ENCODE measurements around the gene NANP.
"Not testable (repeated sequence)": the region's sequence is repeated elsewhere in the genome, so short reads cannot be mapped to it uniquely, and the experiment has no call there.

Gene NANP, protein sequence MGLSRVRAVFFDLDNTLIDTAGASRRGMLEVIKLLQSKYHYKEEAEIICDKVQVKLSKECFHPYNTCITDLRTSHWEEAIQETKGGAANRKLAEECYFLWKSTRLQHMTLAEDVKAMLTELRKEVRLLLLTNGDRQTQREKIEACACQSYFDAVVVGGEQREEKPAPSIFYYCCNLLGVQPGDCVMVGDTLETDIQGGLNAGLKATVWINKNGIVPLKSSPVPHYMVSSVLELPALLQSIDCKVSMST

GRCh38 chr20:25623736-25624499 lies at the start of gene NANP:
NANP (minus strand) TSS chr20:25624014; CDS start chr20:25623948, 66 bp downstream.
- DNase-seq (ENCODE audit: low spot score): peak; percentile 89

GRCh38 chr20:25672659-25673235 lies 48.9 kb upstream of the NANP start:
- no peak for DNase-seq (ENCODE audit: low spot score)

DNA sequence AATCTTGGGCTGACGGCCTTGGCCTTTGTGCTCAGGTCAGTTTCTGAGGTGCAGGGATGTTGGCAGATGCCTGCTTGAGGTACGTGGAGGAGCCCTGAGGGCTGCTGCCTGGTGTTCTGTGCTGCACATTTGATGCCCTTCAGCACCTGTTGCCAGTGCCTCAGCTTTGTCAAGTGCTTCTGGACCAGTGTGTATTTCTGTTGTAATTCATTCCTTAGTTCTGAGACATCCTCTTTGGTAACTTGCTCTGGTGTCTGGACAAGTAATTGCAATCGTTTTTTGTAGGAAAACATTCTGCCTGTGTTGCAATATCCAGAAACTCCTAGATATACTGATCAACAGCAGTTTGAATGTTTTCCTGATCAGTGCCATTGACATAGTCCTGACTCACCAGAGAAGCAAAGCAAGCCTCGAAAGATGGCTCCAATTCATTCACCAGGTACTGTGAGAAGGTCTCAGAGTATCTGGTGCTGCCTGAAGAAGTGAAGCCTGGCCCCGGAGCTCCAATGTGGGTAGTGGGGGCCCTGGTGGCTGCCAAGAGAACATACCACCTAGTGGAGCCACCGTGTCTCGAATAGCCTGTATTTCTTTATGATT lies 46.1 kb upstream of the NANP start:
- DNase-seq (ENCODE audit: low spot score): no peak

DNA sequence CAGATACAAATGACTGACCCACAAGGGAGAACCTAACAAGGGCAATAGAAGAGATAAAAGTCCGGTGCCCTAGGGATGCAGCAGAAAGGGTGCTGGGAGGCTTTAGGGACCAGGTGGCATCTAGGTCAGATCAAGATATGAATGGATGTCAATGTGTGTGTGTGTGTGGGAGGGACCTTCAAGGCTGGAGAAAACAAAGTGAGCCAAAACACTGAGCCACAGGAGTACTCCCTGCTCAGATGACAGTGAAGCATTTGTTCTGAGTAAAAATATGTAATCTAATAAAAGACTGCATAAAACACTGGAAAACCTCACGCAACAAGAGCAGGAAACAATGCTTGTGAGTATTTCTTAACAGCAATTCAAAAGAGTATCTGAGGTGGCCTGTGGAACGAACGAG lies 44.6 kb upstream of the NANP start:
- DNase-seq (ENCODE audit: low spot score): no peak

- DNase-seq (ENCODE audit: low spot score): no peak
Measured at GRCh38 chr20:25659999-25660398, 36.2 kb upstream of the NANP start.

DNA sequence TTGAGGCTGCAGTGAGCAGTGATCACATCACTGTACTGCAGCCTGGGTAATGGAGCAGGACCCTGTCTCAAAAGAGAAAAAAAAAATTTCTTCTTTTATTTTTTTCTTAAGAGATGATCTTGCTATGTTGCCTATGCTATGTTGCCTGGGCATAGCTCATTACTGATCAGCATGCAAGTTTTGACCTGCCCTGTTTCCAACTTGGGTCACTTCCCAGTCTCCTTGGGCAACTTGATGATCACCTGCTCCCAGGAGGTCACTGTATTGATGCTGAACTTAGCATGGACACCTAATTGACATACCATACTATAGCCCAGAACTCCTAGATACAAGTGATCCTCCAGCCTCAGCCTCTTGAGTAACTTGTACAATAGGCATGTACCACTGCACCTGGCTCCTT lies 30.7 kb upstream of the NANP start:
- no peak for DNase-seq (ENCODE audit: low spot score)

DNA sequence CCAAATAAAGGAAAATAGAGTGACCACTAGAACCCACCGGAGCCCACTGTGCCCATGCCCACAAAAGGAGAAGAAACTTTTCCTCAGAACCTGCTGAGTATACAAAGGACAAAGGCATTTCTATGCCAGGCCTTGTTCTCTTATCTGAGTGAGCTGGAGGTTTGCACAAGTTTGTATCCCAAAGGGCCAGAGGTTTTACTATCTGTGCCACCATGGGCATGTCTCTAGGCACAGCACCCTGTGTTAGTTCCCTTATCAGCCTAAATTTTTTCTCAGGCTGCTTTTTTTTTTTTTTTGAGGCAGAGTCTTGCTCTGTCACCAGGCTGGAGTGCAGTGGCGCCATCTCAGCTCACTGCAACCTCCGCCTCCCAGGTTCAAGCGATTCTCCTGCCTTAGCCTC lies 29.1 kb upstream of the NANP start:
- peak; percentile 66 for DNase-seq (ENCODE audit: low spot score)

GRCh38 chr20:25644814-25645213 lies 21.0 kb upstream of the NANP start:
- DNase-seq (ENCODE audit: low spot score): no peak

- DNase-seq (ENCODE audit: low spot score): no peak
Measured at GRCh38 chr20:25643716-25644115, 19.9 kb upstream of the NANP start.

DNA sequence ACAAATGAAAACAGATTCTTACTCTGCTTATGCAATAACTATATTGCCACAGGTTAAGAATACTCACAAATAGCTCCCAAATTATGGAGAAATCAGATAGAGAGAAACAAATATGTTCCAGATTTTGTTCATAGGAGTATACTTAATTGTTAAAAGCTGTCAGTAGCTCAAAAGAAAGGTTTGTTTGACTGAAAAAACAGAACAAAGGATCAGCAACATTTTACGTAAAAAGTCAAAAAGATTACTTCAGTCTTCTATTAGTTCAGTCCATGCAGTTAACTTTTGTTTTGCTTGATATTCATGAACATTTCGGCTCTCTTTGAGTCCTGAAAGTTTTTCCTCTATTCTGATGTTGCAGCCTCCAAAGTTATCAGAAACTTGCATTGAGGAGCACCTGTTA lies 13.4 kb upstream of the NANP start:
- no peak for DNase-seq (ENCODE audit: low spot score)

DNA sequence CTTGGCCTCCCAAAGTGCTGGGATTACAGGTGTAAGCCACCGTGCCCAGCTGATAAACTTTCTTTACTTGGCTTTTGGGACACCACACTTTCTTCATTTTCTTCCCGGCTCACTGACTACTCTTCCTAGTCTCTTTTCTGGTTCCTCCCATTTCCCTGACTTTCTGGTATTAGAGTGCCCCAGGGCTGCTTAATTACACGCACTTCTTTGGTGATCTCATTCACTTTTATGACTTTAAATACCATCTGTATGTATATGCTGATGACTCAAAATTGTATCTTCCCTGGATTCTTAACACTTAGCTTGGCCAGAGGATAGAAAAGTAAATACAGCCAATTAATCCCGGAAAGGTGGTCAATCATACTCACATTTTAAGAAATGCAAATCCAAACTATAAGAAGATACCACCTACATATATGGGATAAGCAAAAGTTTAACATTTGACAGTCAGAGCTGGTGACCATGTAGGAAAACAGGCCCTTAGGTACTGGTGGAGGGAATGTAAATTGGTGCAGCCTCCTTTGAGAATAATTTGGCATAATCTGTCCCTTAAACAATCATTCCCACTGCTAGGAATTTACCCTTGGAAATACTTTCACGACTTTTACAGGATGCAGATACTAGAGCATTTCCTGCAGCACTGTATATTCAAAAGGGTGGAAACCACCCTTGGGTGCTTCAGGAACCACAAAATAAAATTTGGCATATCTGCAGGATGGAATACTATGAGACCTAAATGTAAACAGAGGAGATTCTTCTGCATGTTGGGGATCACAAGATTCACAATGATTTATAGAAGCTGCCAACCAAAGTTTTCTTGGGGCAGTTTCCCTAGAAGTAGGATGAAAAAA lies 9.4 kb upstream of the NANP start:
- no peak for DNase-seq (ENCODE audit: low spot score)

DNA sequence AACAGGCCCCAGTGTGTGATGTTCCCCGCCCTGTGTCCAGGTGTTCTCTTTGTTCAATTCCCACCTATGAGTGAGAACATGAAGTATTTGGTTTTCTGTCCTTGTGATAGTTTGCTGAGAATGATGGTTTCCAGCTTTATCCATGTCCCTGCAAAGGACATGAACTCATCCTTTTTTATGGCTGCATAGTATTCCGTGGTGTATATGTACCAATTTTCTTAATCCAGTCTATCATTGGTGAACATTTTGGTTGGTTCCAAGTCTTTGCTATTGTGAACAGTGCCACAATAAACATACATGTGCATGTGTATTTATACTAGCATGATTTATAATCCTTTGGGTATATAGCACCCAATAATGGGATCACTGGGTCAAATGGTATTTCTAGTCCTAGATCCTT lies 6.8 kb upstream of the NANP start:
- DNase-seq (ENCODE audit: low spot score): not testable (repeated sequence)

GRCh38 chr20:25629816-25630499 lies 6.1 kb upstream of the NANP start:
- DNase-seq (ENCODE audit: low spot score): no peak

DNA sequence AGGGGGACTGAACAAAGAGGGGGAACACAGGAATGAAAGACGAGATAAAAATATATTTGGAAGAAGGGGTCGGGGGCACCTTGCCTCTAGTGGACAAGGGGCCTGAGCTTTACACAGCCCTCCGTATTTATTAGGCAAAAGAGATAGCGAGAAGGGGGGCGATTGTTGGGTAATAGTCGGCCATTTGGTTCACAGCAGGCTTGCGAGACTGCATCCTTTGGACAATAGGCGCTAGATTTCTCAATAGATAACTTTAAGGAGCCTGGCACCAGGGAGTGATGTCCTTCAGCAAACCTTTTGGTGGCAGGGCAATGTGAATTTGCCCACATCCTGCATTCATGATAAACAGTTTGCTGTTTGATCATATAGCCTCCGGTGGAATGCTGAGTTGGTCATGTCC lies 3.0 kb upstream of the NANP start:
- no peak for DNase-seq (ENCODE audit: low spot score)

DNA sequence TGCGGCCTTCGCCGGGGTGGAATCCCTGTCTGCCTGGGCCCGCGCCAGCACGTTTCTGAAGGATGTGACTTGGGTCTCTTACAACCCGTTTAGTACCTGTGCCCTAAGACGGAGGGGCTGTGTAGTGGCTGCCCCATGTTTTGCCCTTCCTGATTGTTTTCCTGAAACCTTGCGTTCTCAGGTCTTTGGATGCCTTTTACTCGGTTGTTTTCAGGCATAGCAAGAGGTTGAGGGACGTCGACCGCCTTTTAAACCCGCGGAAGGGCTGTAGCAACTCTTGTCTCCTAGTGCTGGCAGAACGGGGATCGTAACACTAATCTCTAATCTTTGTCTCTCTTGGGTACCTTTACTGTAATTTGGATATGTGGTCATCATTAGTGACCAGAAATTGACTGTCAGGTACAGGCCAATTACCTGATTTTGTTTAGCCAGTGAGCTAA lies 706 bp upstream of the NANP start:
- DNase-seq (ENCODE audit: low spot score): peak; percentile 6

- DNase-seq (ENCODE audit: low spot score): peak; percentile 22
Measured at GRCh38 chr20:25623225-25623735, 534 bp downstream of the NANP start.

DNA sequence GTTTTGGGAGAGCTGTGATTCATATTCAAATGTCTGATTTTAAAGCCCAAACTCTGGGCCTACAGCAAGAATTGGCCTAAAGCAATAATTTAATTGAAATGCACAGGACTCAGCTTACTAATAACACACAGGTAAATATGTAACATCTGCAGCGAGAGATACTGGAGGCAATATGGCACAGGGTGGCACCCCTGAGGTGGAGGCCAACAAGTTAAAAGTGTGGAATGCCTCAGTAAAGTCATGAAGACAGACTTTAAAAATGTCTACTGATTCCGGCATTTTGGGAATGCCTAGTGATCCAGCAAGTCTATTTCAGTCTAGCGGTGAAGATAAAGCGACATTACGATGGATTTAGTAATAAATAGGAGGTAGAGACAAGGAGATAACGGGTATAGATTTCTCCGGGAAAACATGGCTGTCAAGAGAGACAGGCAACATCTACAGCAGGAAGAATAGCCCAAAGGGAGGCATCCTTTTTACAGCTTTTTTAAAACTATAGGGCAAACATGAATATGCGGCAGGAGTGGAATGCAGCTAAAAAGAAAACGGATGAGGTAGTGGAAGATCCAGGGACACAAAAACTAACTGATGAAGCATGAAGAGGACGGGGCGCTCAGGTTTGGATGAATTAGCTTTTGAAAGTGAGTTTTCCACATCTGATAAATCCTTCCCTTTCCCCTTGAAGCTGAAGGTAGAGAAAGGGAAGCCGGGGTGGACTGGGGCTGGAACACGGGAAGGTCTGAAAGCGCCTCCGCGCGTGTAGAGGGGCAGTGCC lies 1.2 kb downstream of the NANP start:
- DNase-seq (ENCODE audit: low spot score): no peak

- no peak for DNase-seq (ENCODE audit: low spot score)
Measured at GRCh38 chr20:25622049-25622448, 1.8 kb downstream of the NANP start.

- no peak for DNase-seq (ENCODE audit: low spot score)
Measured at GRCh38 chr20:25619514-25619913, 4.3 kb downstream of the NANP start.

DNA sequence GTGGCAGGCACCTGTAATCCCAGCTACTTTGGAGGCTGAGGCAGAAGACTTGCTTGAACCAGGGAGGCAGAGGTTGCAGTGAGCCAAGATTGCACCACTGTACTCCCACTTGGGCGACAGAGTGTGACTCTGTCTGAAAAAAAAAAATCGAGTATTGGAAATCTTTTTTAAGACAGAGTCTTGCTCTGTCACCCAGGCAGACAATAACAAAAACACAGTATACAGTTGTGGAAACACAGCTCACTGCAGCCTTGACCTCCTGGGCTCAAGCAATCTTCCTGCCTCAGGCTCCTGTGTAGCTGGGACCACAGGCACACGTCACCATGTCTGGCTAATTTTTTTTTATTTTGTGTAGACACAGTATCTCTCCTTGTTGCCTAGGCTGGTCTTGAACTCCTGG lies 15.0 kb downstream of the NANP start:
- DNase-seq (ENCODE audit: low spot score): no peak

Measured in hematopoietic multipotent progenitor cell treated with erythropoietin and hydrocortisone succinate and interleukin-3 and kit ligand, for 17 days (in vitro differentiated cells).